GM23338 (cell line): ENCODE measurements around the gene CDH15. TPM values are rescaled to one million over a fixed set of nuclear protein-coding genes. Genes with fewer than 3 reads are reported as not detected.

ENCODE experiments used
- ATAC-seq: fragments of 200-7000 bp; cut with Tn5 transposase; 3 replicates; pipeline ENCODE4 v1.9.1; 2020
- DNase-seq: peaks from one replicate; pipeline ENCODE4 v3.0.0-alpha.2; 2015; ENCODE audit warnings: low spot score
- H2AFZ ChIP-seq: fragments of 200-600 bp; sonication (generic); 2 replicates; pipeline ENCODE4 v1.8.0; 2016; ENCODE audit warnings: antibody characterized with exemption, mild to moderate bottlenecking, moderate library complexity
- H3F3A ChIP-seq: fragments of 200-600 bp; sonication (generic); replicated peaks from 2 replicates; pipeline ENCODE4 v1.8.0; 2017; ENCODE audit warnings: antibody characterized with exemption, mixed run types, low read depth
- H3K27ac ChIP-seq: fragments of 200-600 bp; sonication (generic); 2 replicates; pipeline ENCODE4 v1.6.1; 2016; ENCODE audit warnings: low read depth
- H3K27me3 ChIP-seq: fragments of 200-600 bp; sonication (generic); 2 replicates; pipeline ENCODE4 v1.8.0; 2016; ENCODE audit warnings: mild to moderate bottlenecking, mixed run types, moderate library complexity; ENCODE audit not compliant: insufficient read depth
- H3K36me3 ChIP-seq: fragments of 200-600 bp; sonication (generic); 2 replicates; pipeline ENCODE4 v1.8.0; 2016; ENCODE audit warnings: mild to moderate bottlenecking; ENCODE audit not compliant: insufficient read depth
- H3K4me1 ChIP-seq: fragments of 200-600 bp; sonication (generic); 2 replicates; pipeline ENCODE4 v1.8.0; 2016; ENCODE audit warnings: mild to moderate bottlenecking, moderate library complexity; ENCODE audit not compliant: insufficient read depth
- H3K4me2 ChIP-seq: fragments of 200-600 bp; sonication (generic); 2 replicates; pipeline ENCODE4 v1.7.1; 2017; ENCODE audit warnings: mixed run types
- H3K4me3 ChIP-seq: fragments of 200-600 bp; sonication (generic); 2 replicates; pipeline ENCODE4 v1.6.1; 2016; ENCODE audit warnings: mixed run types
- H3K79me2 ChIP-seq: fragments of 200-600 bp; sonication (generic); replicated peaks from 2 replicates; pipeline ENCODE4 v1.8.0; 2017; ENCODE audit warnings: mild to moderate bottlenecking; ENCODE audit not compliant: insufficient read depth
- H3K9me2 ChIP-seq: fragments of 200-600 bp; sonication (generic); 2 replicates; pipeline ENCODE4 v1.8.0; 2017; ENCODE audit not compliant: insufficient read depth
- H4K20me1 ChIP-seq: fragments of 200-600 bp; sonication (generic); replicated peaks from 2 replicates; pipeline ENCODE4 v1.8.0; 2017; ENCODE audit warnings: mild to moderate bottlenecking; ENCODE audit not compliant: insufficient read depth
- H3K27ac Mint-ChIP-seq: 2 replicates; pipeline ENCODE4 v1.8.0; 2020; ENCODE audit warnings: inconsistent platforms, mild to moderate bottlenecking, moderate library complexity, mixed read lengths
- H3K27me3 Mint-ChIP-seq: 3 replicates; pipeline ENCODE4 v1.8.0; 2022; ENCODE audit warnings: low read depth, mild to moderate bottlenecking, moderate library complexity, mixed read lengths, inconsistent platforms; ENCODE audit not compliant: insufficient read depth, poor library complexity
- H3K36me3 Mint-ChIP-seq: 3 replicates; pipeline ENCODE4 v1.8.0; 2021; ENCODE audit warnings: low read depth, mild to moderate bottlenecking, inconsistent platforms, moderate library complexity, mixed read lengths
- H3K4me1 Mint-ChIP-seq: 3 replicates; pipeline ENCODE4 v1.8.0; 2020; ENCODE audit warnings: mild to moderate bottlenecking, inconsistent platforms, mixed read lengths
- H3K4me3 Mint-ChIP-seq: 3 replicates; pipeline ENCODE4 v1.8.0; 2021; ENCODE audit warnings: moderate library complexity, mild to moderate bottlenecking, inconsistent platforms, mixed read lengths
- H3K9me3 Mint-ChIP-seq: 3 replicates; pipeline ENCODE4 v1.8.0; 2020; ENCODE audit warnings: moderate library complexity, mild to moderate bottlenecking, inconsistent platforms, mixed read lengths
- CTCF ChIP-seq, 2 experiments: fragments of 200-600 bp in 1 of 2; sonication (generic) in 1 of 2; conservative IDR thresholded peaks; 2 replicates each; pipeline versions ENCODE4 v1.5.1 to v1.6.1; 2016 to 2017; ENCODE audit warnings: antibody characterized with exemption in 2 of 2, low read depth in 2 of 2, mild to moderate bottlenecking in 2 of 2, moderate library complexity in 1 of 2
- NANOG ChIP-seq: IDR thresholded peaks from 2 replicates; pipeline ENCODE4 v1.6.1; 2016; ENCODE audit warnings: antibody characterized with exemption, borderline replicate concordance
- POLR2AphosphoS5 ChIP-seq: IDR thresholded peaks from 2 replicates; pipeline ENCODE4 v1.6.1; 2016; ENCODE audit warnings: antibody characterized with exemption, low read depth
- STAT1 ChIP-seq: IDR thresholded peaks from one replicate; pipeline ENCODE4 v1.6.1; 2016; ENCODE audit warnings: antibody characterized with exemption; ENCODE audit not compliant: unreplicated experiment
- ZNF462 ChIP-seq: fragments of 250-450 bp; sonication (Bioruptor Pico); IDR thresholded peaks from 2 replicates; pipeline ENCODE4 v1.5.0; 2020; ENCODE audit warnings: mild to moderate bottlenecking, moderate library complexity
- polyA plus RNA-seq: library from polyadenylated mRNA; unstranded; fragments of >200 nt; fragmentation: Nextera tagmentation; extraction: Ambion mirVana; gene quantifications from 2 replicates; pipeline ENCODE4 v1.2.1, GENCODE V29; 2016
- total RNA-seq: library from RNA; depleted of rRNA; stranded (reverse); fragments of >200 nt; shearing (Covaris generic); gene quantifications from 2 replicates; pipeline ENCODE4 v1.2.3, GENCODE V29; 2014

The CDH15 gene
- total and polyA plus RNA-seq, 2 experiments from 2014 or later, result 0.61 to 1.0 TPM

DNA sequence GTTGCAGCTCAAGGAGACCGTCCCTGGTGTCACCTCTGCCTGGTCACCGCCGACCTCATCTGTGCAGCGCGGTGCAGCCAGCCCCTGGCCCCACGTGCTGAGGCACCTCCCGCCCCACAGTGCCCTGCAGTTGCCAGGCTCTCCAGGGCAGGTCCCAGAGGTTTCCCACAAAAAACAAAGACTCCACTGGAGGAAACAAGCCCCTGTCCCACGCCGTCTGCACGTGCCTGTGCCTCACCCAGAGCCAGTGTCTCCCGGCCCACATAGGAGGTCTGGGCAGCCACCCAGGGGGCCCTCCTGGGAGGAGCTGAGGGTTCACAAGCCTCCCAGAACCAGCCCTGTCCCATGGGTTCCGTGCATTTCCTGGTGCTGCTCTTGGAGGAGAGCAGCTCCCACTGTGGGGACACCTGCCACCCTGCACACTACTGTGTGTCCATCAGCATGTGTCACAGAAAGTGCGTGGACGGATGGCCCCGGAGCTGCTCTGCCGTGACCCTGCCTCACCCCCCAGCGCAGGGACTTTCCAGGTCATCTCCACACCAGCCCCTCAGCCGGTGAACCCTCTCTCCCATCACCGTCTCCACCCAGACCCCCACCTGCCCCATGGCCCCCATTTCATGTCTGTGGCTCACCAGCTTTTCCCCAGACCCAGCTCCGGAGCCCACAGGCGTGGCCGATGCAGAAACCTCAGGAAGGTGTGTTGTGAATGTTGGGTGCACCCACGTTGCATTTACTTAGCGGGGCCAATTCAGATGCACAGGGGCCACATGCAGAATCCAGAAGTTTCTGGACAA lies 17.0 kb upstream of the CDH15 start:
- H3K4me1 Mint-ChIP-seq, result peaks cover 2% of the 10 kb centered on the region; the same call in 1 of the 3 replicates
- Histone ChIP-seq H3K36me3 (no peaks in the 10 kb centered on the region), H3K4me3 (no peak overlapping the region), H4K20me1 (no peaks in the 10 kb centered on the region), H3K4me1 (no peaks in the 10 kb centered on the region), H3K79me2 (no peaks in the 10 kb centered on the region), H3F3A (peaks cover 17% of the 10 kb centered on the region), H3K9me2 (0 out of 2 replicates have a peak, but pooled peaks cover 6% of the 10 kb centered on the region), H3K27ac (no peak overlapping the region), H3K4me2 (no peak overlapping the region), H3K27me3 (no peaks in the 10 kb centered on the region), H2AFZ (no peak overlapping the region)
- H3K27ac Mint-ChIP-seq, result no peak overlapping the region
- no peak for DNase-seq
- peaks cover 30% of the 10 kb centered on the region for H3K36me3 Mint-ChIP-seq
- ATAC-seq, result no peak
- peaks cover 27% of the 10 kb centered on the region for H3K9me3 Mint-ChIP-seq
- H3K4me3 Mint-ChIP-seq, result no peak overlapping the region
- peaks cover 24% of the 10 kb centered on the region for H3K27me3 Mint-ChIP-seq
- TF ChIP-seq NANOG (no peak), ZNF462 (CRISPR knock-in tag) (no peak), STAT1 (no peak), CTCF (conservative IDR thresholded peaks at IDR 0.05; ENCODE audit: low read depth in 2 of 2) (no peak), POLR2AphosphoS5 (no peak)
